NCI-H82 (cell line): ENCODE data around the gene RFLNA.

Experiments used
- DNase-seq: peaks from one replicate; lab custom pipeline; 2025; lab: John Stamatoyannopoulos, UW

Gene RFLNA

GRCh38 chr12:124294780-124295341 lies at the start of gene RFLNA:
RFLNA (plus strand) TSS chr12:124295093; CDS start chr12:124295430, 337 bp downstream.
- DNase-seq, result no peak

- no peak for DNase-seq
Measured at GRCh38 chr12:124247331-124247730, 47.6 kb upstream of the RFLNA start.

GRCh38 chr12:124248941-124249825 lies 45.7 kb upstream of the RFLNA start:
- DNase-seq, result no peak

GRCh38 chr12:124251186-124251585 lies 43.7 kb upstream of the RFLNA start:
- no peak for DNase-seq

- DNase-seq, result no peak
Measured at GRCh38 chr12:124252964-124253363, 41.9 kb upstream of the RFLNA start.

GRCh38 chr12:124254126-124254525 lies 40.8 kb upstream of the RFLNA start:
- no peak for DNase-seq

GRCh38 chr12:124259154-124260066 lies 35.5 kb upstream of the RFLNA start:
- DNase-seq, result peak; percentile 78

GRCh38 chr12:124261885-124262284 lies 33.0 kb upstream of the RFLNA start:
- DNase-seq, result no peak

GRCh38 chr12:124264089-124264795 lies 30.7 kb upstream of the RFLNA start:
- no peak for DNase-seq

- no peak for DNase-seq
Measured at GRCh38 chr12:124264879-124265278, 30.0 kb upstream of the RFLNA start.

- no peak for DNase-seq
Measured at GRCh38 chr12:124267205-124267778, 27.6 kb upstream of the RFLNA start.

- no peak for DNase-seq
Measured at GRCh38 chr12:124270671-124271070, 24.2 kb upstream of the RFLNA start.

GRCh38 chr12:124273630-124274029 lies 21.3 kb upstream of the RFLNA start:
- DNase-seq, result peak; percentile 64

GRCh38 chr12:124276337-124276736 lies 18.6 kb upstream of the RFLNA start:
- no peak for DNase-seq

GRCh38 chr12:124277394-124278241 lies 17.3 kb upstream of the RFLNA start:
- DNase-seq, result peak; percentile 57

GRCh38 chr12:124278389-124279101 lies 16.3 kb upstream of the RFLNA start:
- DNase-seq, result no peak

GRCh38 chr12:124279315-124279714 lies 15.6 kb upstream of the RFLNA start:
- DNase-seq, result no peak

- DNase-seq, result no peak
Measured at GRCh38 chr12:124279846-124280360, 15.0 kb upstream of the RFLNA start.

GRCh38 chr12:124281309-124281708 lies 13.6 kb upstream of the RFLNA start:
- DNase-seq, result no peak

GRCh38 chr12:124282287-124282686 lies 12.6 kb upstream of the RFLNA start:
- no peak for DNase-seq
